Spleen (tissue), 13 donors: ENCODE measurements around the gene NFRKB. TPM values are rescaled to one million over a fixed set of nuclear protein-coding genes. Genes with fewer than 3 reads are reported as not detected.

ENCODE experiments used
- DNase-seq: peaks from one replicate; pipeline ENCODE4 v3.0.0-alpha.2; 2020
- H3K27ac ChIP-seq, 8 donors: fragments of 200-600 bp; sonication (generic) in 7 of 8; 1 replicate in 4 of 8; 2 replicates in 4 of 8; pipeline versions ENCODE4 v1.5.0 to v1.8.0; 2016 to 2021; ENCODE audit warnings: inconsistent platforms in 4 of 8, mild to moderate bottlenecking in 4 of 8, moderate library complexity in 1 of 8
- H3K27me3 ChIP-seq, 7 donors: fragments of 200-600 bp; sonication (generic) in 6 of 7; replicated peaks in 1 of 7; 1 replicate in 4 of 7; 2 replicates in 3 of 7; pipeline versions ENCODE4 v1.5.0 to v1.8.0; 2016 to 2021; ENCODE audit warnings: inconsistent platforms in 3 of 7, mild to moderate bottlenecking in 1 of 7
- H3K36me3 ChIP-seq, 6 donors: fragments of 200-600 bp; sonication (generic) in 5 of 6; 1 replicate in 4 of 6; 2 replicates in 2 of 6; pipeline versions ENCODE4 v1.5.0 to v1.8.0; 2016 to 2021; ENCODE audit warnings: inconsistent platforms in 2 of 6
- H3K4me1 ChIP-seq, 6 donors: fragments of 200-600 bp; sonication (generic) in 5 of 6; 1 replicate in 3 of 6; 2 replicates in 3 of 6; pipeline versions ENCODE4 v1.5.0 to v1.8.0; 2016 to 2021; ENCODE audit warnings: inconsistent platforms in 3 of 6
- H3K4me3 ChIP-seq, 8 donors: fragments of 200-600 bp; sonication (generic) in 7 of 8; 1 replicate in 4 of 8; 2 replicates in 4 of 8; pipeline versions ENCODE4 v1.5.0 to v1.8.0; 2016 to 2021; ENCODE audit warnings: inconsistent platforms in 4 of 8, mild to moderate bottlenecking in 4 of 8, moderate library complexity in 2 of 8
- H3K9me3 ChIP-seq, 8 donors: fragments of 200-600 bp; sonication (generic) in 7 of 8; 1 replicate in 4 of 8; 2 replicates in 4 of 8; pipeline versions ENCODE4 v1.5.0 to v1.8.0; 2016 to 2021; ENCODE audit warnings: inconsistent platforms in 4 of 8
- CTCF ChIP-seq, 11 experiments: fragments of 200-600 bp in 7 of 11; fragments of 450-650 bp in 4 of 11; sonication (generic) in 4 of 11; IDR thresholded peaks in 8 of 11; conservative IDR thresholded peaks in 3 of 11; 1 replicate in 7 of 11; 2 replicates in 4 of 11; pipeline versions ENCODE4 v1.4.0 to v1.8.0; 2016 to 2021; ENCODE audit warnings: antibody characterized with exemption in 11 of 11, inconsistent platforms in 4 of 11, mild to moderate bottlenecking in 1 of 11
- POLR2A ChIP-seq, 3 donors: fragments of 450-650 bp; IDR thresholded peaks; one replicate each; pipeline ENCODE4 v1.5.1; 2017; ENCODE audit warnings: antibody characterized with exemption in 3 of 3, mild to moderate bottlenecking in 1 of 3
- POLR2AphosphoS5 ChIP-seq, 3 donors: sonication (generic); formaldehyde crosslinking; IDR thresholded peaks; one replicate each; pipeline ENCODE4 v1.5.1; 2017; ENCODE audit warnings: antibody characterized with exemption in 3 of 3
- whole genome bisulfite sequencing, 5 donors: extraction: QIAGEN DNeasy Blood & Tissue Kit in 3 of 5; methylation state at CpG; one replicate each; pipeline versions ENCODE4 v1.1.5 to v1.1.7; 2013 to 2018; 5-methylcytosine and 5-hydroxymethylcytosine counted together
- intact Hi-C: fragments of 100-400 bp; cut with DNase I; formaldehyde crosslinking; loops from one replicate; pipeline ENCODE4 v1.15.0; 2023; ENCODE audit warnings: low total_unique reads
- long read RNA-seq, 2 donors: transcript quantifications; one replicate each; lab custom pipeline, GENCODE V29; 2026
- polyA plus RNA-seq, 3 donors: library from polyadenylated mRNA; stranded (reverse); fragments of 200-250 nt; gene quantifications; one replicate each; pipeline ENCODE4 v1.2.1, GENCODE V29; 2013
- total RNA-seq, 7 donors: library from RNA; depleted of rRNA in 3 of 7; stranded (reverse); fragments of >200 nt in 3 of 7; fragmentation: NEBNext Ultra II Directional in 4 of 7; extraction: Animal tissue kit (Norgen Biotek cat#: 25700) in 4 of 7; gene quantifications; one replicate each; pipeline versions ENCODE4 v1.1.0 to v1.2.1, GENCODE V29; 2016 to 2021
- donor health status: healthy with polysubstance abuse.
- donor health status: DM: no; HTN: no; CAD: no; lungs with moderate emphysema.
- donor health status: DM: no; HTN: no; CAD: no.
- donor health status: Bipolar disorder and iron deficiency.
- donor health status: healthy.
- donor health status: DM: no; HTN: no; CAD: no.
- donor health status: DM: yes; HTN: yes; CAD: no.

Gene NFRKB
- 10 to 100 TPM; 25.8 to 53.2 (median 28.6) TPM for total RNA-seq
- 1 to 10 TPM; 5.3 to 9.5 (median 7.4) TPM for polyA plus RNA-seq
- long read RNA-seq, donor 1, partial matches to known transcripts = 0 of 1 reads
- long read RNA-seq, donor 1, other reads (novel, unspliced or antisense) = 0 of 1 reads
- long read RNA-seq, donor 2 = 0 reads

- H3K4me1 ChIP-seq = peaks cover 0 to 33% (median 21%) of the 10 kb centered on the region in 6 donors
- H3K4me3 ChIP-seq = peak within 1 kb of the TSS; percentile 66 to 91 (median 86)
- peaks cover 2 to 47% (median 22%) of the 10 kb centered on the region in 6 donors for H3K36me3 ChIP-seq
- H3K9me3 ChIP-seq = no peaks in the 10 kb centered on the region
- 1 to 4% (median 2%) methylated on average over 42 to 77 of the region's 77 CpGs for WGBS, 5 donors
- DNase-seq = peak; percentile 98
- peak within 1 kb of the TSS; percentile 73 to 91 (median 83) for H3K27ac ChIP-seq
- intact Hi-C loops = no loop called here
- H3K27me3 ChIP-seq = no peaks in the 10 kb centered on the region
- TF ChIP-seq POLR2A (IDR thresholded peaks at IDR 0.05) (peak in 2 of 3 donors; percentile 15 to 47), POLR2AphosphoS5 (IDR thresholded peaks at IDR 0.05) (peak; percentile 89 to 91 (median 90)), CTCF (IDR thresholded peaks at IDR 0.05 in 8 of 11, conservative IDR thresholded peaks at IDR 0.05 in 3 of 11) (peak in 1 of 11 experiments; percentile 11)
Measured at GRCh38 chr11:129895126-129896041, at the start of gene NFRKB. Gene NFRKB, minus strand, starts transcription at chr11:129895578. Its CDS starts 2,729 bp downstream, at chr11:129892849.

GRCh38 chr11:129944696-129945095 lies 49.3 kb upstream of the NFRKB start:
- DNase-seq = no peak
- intact Hi-C loops = no loop called here
- H3K27ac ChIP-seq = no peak overlapping the region
- no peak overlapping the region for H3K4me3 ChIP-seq
- no peaks in the 10 kb centered on the region for H3K9me3 ChIP-seq
- peaks cover 0 to 5% (median under 1%) of the 10 kb centered on the region in 6 donors for H3K4me1 ChIP-seq
- H3K36me3 ChIP-seq = peaks cover 0 to 75% (median 27%) of the 10 kb centered on the region in 6 donors
- TF ChIP-seq POLR2AphosphoS5 (IDR thresholded peaks at IDR 0.05) (no peak), CTCF (IDR thresholded peaks at IDR 0.05 in 8 of 11, conservative IDR thresholded peaks at IDR 0.05 in 3 of 11) (no peak), POLR2A (IDR thresholded peaks at IDR 0.05) (no peak)
- WGBS, 5 donors = 96 to 97% (median 97%) methylated on average over 10 to 18 of the region's 18 CpGs
- H3K27me3 ChIP-seq = no peaks in the 10 kb centered on the region

- peaks cover 0 to 84% (median 27%) of the 10 kb centered on the region in 6 donors for H3K36me3 ChIP-seq
- H3K4me3 ChIP-seq = no peak overlapping the region
- H3K27ac ChIP-seq = no peak overlapping the region
- no peak for DNase-seq
- H3K4me1 ChIP-seq = no peaks in the 10 kb centered on the region
- intact Hi-C loops = no loop called here
- no peak for TF ChIP-seq CTCF (IDR thresholded peaks at IDR 0.05 in 8 of 11, conservative IDR thresholded peaks at IDR 0.05 in 3 of 11)
- TF ChIP-seq POLR2AphosphoS5 (IDR thresholded peaks at IDR 0.05) = no peak
- TF ChIP-seq POLR2A (IDR thresholded peaks at IDR 0.05) = no peak
- no peaks in the 10 kb centered on the region for H3K9me3 ChIP-seq
- no peaks in the 10 kb centered on the region for H3K27me3 ChIP-seq
Measured at GRCh38 chr11:129943036-129943435, 47.7 kb upstream of the NFRKB start.

GRCh38 chr11:129939510-129939909 lies 44.1 kb upstream of the NFRKB start:
- Histone ChIP-seq H3K27ac (no peak overlapping the region), H3K4me1 (no peaks in the 10 kb centered on the region), H3K4me3 (no peak overlapping the region), H3K27me3 (no peaks in the 10 kb centered on the region), H3K36me3 (peaks cover 0 to 64% (median 15%) of the 10 kb centered on the region in 6 donors), H3K9me3 (no peaks in the 10 kb centered on the region)
- no peak for DNase-seq
- TF ChIP-seq CTCF (IDR thresholded peaks at IDR 0.05 in 8 of 11, conservative IDR thresholded peaks at IDR 0.05 in 3 of 11) (no peak), POLR2AphosphoS5 (IDR thresholded peaks at IDR 0.05) (no peak), POLR2A (IDR thresholded peaks at IDR 0.05) (no peak)
- WGBS, 5 donors = 74 to 85% (median 78%) methylated on average over 4 of the region's 4 CpGs
- intact Hi-C loops = no loop called here
